Fibroblast of upper back skin (primary cell): ENCODE measurements around the gene CTSZ.
"Not testable (repeated sequence)": the region's sequence is repeated elsewhere in the genome, so short reads cannot be mapped to it uniquely, and the experiment has no call there.

Experiments
- DNase-seq: peaks from one replicate; pipeline ENCODE4 v3.0.0-alpha.2; 2013

Gene CTSZ

DNA sequence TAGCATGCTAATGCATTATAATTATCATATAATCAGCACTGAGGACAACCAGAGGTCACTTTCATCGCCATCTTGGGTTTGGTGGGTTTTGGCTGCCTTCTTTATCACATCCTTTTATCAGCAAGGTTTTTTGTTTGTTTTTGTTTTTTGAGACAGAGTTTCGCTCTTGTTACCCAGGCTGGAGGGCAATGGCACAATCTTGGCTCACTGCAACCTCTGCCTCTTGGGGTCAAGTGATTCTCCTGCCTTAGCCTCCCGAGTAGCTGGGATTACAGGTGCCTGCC is 4.8 kb upstream of the CTSZ start:
- not testable (repeated sequence) for DNase-seq

DNA sequence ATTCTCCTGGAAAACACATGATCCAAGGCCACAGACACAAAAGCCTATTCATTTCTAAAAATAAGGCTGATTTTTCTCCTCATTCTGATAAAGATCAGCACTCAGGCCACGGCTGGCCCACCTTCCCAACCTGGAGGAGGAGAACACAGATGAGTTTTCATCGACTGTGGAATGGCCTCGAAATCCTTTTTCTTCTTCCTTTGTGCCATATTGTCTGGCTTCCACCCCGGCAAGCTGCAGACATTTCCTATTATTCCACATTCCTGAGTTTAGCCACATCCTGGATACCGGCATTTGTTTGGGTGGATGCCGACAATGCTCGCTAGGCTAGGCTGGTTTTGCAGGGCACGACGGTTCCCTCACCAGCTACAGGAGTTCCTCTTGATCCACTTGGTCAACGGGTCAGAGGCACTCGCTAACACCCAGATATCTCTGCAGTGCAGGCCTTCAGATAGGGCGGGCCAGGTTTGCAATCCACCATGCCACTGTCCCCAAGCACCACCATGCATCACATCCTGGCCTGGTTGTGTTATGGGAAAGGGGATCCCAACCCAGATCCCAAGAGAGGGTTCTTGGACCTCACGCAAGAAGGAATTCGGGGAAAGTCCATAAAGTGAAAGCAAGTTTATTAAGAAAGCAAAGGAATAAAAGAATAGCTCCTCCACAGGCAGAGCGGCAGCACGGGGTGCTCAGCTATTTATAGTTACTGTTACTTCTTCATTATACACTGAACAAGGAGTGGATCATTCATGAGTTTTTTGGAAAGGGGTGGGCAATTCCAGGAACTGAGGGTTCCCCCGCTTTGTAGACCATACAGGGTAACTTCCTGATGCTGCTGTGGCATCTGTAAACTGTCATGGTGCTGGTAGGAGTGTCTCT is 4.2 kb upstream of the CTSZ start:
- DNase-seq, result peak; percentile 93

DNA sequence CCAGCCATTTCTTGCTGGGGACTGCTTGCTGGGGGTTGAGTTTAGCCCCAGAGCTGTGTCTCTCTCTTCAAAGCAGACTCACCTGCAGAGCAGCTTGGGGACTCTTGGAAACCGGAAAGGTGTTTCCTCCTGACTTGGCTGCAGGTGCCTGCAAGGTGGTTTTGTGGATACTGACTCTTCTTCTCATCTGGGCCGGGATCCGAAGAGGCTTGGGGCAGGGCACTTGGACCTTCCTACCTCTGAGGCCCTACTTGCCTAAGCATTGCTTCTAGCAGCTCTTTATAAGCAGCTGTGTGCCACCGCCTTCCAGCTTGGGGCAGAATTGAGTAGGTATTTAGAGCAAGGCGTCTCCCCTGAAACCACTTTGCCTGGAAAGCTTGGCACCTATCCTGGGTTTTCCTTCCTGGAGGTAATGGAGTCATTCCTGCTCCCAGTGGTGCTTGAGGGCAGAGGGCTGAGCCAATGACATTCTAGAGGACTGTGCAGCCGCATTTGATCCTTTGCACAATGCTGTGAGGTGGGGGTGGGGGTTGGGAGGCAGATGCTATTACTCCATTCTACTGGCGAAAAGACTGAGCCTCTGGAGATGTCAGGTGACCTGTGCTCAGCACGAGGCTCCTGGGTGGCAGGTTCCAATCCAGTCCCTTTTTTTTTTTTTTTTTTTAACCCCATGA is 3.4 kb upstream of the CTSZ start:
- DNase-seq, result no peak

DNA sequence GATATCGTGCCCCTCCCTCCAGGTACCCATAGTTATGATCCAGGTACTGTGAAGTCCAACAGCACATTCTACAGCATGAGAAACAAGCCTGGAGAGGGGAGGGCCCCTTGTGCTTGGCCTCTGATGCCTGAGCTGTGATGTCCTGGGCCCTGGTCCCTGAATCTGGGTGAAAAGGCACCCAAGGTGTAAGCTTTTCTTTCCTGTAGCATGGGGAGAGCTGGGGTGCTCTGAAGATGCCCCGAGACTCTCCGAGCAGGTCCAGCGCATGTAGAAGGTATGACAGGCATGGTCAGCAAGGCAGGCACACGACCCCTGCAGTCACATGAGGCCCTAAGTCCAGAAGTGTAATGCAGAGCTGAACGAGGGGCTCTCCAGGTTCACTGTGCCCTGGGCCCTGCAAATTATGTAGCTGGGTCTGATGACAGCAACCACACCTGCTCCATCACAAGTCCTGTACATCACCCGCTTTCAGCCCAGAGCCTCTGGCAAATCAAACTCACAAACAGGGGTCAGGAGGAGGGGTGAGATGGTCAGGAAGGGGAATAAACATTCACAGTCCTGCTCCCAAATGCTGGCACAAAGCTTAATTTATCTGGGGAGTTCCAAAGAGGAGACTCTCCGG is 1.8 kb upstream of the CTSZ start:
- no peak for DNase-seq

DNA sequence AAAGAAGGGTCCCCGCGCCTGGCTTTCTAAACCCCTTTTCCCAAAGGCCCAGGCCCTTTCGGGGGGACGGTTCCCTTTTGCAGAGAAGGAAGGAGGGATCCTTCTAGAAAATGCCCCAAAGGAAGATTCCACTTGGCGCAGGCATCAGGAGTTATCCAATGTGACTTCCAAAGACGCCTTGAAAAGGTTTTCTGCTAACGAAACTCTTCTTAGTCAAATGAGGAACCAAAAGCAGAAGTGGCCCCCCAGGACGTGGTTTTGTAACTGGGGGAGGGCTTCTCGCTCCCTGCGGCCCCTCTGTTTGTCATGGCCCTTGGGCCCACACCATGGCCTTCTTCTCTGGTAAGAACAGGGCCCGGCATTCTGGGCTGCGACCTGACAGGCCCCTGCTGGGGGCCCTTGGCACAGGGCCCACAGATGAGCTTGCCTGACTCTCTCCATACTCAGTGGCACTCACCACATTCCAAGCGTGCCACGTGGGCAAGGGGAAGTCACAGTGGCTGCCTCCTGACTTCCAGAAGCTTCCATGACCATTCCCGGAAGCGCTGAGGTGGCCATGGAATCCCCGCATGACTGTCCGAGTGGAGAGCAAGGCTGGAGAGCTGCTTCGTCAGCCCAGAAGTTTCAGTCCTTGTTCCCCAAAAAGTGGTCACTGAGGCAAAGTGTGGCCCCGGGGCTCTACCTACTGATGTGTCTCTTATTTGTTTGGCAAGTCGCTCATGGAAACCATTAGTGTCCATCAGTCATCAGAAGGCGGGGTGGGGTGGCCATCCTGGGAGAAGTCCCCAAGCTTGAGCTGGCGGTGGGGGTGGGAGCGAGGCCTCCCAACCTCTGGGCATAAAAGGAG is 834 bp upstream of the CTSZ start:
- DNase-seq, result no peak

DNA sequence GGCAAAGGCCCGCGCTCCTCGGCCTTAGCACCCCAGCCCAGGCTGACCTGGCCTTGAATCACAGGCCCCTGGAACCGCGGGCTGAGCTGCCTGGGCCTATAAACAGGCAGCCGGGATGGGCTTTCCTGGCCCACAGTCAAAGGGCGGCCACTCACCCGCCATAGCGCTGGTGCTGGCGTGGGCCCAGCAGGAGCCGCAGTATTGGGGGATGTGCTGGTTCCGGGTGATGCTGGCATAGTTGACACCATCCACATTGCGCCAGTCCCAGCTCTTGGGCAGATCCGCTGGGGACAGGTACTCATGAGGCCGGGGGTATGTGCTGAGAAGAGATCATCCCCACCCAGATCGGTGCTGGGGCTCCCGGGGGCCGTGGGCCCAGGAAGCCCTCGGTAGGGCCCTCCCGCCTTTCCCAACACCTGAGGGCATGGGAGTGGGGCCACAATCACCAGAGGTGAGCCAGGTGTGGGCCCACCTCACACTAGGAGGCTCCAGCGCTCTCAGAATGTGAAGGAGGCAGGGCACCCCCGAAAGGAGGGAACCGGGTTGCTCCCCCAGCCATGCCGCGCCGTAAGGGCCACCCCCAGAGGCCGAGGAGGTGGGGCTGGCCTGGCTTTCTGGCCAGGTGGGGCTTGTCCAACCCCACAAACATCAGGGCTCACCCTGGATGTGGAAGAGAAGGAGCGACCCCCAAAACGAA is 739 bp downstream of the CTSZ start:
- no peak for DNase-seq

DNA sequence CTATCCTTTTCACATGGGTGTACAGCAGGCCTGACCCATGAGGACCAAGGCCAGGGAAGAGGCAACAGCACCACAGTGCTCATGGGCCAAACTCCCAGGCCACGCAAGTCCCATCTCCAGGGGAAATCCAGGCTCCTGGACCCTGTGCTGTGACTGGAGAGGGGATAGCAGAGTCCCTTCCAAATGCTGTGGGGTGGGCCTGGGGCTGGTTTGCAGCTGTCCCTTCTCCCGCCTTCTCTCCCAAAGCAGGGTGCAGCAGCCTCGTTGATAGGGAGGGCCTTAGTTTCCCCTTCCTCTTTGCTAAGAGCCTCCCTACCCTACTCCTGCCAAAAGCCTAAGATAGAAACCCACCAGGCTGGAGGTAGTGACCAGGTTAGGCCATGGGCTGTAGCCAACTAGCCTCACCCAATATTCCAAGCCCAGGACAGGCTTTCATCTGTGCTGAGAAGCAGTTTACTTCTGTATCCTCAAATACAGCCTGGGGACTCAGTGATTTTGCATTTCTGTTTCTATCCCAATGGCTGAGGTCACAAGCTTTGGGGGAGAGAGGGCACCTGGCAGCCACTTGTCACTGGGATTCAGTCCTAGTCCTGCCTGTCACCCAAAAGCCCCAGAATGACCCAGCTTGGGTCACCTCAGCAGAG is 1.4 kb downstream of the CTSZ start:
- no peak for DNase-seq

DNA sequence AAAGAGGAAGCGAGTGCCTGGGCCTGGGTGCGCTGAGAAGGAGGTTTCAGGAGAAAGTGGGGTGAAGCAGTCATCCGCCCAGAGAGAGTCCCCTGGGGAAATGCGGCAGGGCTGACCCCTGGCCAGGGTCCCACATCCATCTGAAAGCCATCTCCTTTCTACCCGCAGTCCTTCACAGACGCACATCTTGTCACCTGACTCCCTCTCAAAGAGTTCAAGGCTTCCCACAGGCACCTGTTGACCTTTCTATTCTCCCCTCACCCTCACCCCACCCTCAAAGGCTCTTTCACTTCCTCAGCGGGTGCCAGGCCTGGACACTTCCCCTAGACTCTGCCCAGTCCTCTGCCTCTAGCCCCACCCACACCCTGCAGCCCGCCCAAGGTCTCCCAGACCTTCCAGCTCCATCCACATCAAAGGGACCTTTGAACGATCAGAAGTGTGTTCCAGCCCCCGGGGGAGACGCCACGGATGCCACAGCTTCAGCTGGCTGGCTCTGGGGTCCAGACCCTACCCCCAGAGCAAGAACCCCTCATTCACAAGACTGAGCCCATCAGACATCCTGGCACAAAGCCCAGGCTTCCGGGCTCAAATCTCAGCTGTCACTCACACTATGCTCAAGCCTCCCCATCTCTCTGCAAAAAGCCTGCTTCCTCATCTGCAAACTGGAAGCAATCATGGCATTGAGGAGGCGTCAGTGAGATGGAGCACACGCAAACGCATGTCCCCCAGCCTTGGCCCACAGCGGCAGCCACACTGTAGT is 2.1 kb downstream of the CTSZ start:
- no peak for DNase-seq

DNA sequence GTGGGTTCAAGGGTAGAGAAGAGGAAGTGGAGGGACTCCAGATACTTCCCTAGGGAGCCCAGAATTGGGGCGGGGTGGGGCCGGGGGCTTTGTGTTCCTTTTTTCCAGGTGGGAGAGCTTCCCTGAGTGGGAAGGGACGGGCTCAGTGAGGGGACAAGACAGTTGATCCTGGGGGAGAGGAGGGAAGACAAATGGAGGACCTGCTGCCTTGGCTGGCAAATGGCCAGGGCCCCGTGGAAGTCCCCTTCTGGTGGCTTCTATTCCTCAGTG is 2.6 kb downstream of the CTSZ start:
- DNase-seq, result no peak

DNA sequence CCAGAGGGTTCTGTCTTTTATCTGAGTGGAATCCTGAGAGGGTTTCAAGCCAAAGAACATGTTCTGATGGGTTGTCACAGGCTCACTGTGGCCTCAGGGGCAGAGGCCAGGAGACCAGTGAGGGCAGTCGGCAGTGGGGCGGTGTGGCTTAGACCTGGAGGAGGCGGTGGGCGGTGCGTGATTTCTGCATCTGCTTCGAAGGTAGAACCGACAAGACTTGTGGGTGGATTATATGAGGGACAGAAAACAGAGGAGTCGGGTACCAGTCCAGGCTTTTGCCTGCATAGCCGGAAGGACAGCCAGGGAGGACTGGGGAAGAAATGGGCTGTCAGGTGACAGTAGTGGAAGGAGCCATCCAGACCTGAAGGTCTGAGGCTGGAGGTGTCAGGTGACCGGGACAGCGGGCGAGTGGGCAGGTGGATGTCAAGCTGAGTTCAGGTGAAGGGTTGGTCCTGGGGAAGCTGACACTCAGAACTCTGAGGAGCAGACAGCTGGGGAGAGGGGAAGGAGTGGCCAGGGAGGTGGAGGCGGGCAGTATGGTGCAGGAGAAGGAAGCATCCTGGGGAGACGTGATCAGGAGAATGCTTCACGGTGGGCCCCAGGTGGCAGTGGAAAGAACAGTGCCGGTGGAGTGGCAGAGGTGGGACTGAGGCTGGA is 3.1 kb downstream of the CTSZ start:
- DNase-seq, result no peak

DNA sequence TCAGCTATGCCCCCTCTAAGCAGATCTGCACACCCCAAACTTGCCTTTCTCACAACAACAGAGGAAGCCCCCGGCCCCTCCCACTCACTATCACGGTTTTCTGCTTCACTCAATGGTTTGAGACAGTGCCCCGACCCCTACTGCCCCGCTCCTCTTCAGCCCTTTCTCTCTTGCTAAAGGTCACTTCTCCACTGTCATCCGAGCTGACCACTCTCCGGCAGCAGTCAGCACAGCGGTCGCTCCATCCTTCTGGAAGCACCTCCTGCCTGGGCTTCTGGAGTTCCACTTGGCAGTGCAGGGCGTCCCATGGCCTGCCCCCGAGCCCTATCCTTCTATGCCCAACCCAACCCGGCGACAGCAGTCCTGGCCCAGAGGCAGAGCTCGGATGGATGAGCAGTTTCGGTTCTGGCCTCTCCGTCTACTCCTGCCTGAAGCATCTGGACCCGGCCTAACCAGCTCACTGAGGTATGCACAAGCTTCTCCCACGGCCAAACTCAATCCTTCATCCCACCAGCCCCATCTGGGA is 4.1 kb downstream of the CTSZ start:
- no peak for DNase-seq

DNA sequence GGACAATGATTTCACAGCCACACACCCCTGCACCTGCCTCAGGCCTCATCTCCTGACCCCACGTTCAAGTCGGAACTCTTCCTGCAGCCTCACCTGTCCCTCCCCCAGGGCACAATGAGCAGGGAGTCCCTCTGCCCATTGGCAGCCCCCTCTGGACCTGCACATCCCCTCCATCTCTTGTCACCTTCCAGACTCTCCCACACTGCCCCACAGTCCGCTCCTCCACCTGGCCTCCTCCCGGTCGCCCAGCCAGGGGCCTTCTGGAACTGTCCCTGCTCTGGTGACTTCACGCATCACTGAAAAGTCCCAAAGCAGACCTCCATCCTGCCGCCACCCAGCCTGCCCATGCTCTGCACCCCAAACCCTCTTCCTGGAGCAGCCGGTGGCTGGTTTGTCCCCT is 4.7 kb downstream of the CTSZ start:
- DNase-seq, result no peak

DNA sequence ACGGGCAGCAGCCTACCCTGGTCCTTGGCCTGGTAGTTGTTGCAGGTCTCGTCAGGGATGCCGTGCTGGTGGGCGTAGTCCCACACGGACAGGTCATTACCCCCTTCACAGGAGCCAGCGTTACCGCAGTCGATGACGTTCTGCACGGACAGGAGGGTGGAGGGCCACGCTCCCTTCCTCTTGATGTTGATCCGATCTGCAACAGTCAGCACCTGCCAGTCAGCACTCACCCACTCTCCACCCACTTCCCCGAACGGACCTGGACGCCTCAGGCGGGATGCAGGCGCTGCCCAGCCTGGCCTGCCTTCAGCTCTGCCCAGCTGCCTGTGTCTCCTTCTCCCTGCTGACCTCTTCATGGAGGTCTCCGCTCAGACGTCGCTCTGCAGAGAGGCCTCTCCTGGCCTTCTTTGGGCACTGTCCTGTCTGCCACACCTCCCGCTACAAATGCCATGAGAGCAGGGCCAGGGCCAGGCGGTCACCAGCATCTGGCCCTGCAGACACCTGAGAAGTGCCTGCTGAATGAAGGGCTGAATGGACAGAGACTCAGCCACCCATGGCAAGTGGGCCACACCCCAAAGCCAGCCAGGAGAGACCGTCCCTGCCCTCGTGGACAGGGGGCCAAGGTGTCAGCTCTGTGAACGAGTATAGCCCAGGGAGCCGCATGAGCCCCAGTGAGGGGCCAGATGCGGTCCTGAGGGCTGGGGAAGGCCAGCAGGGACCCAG is 5.4 kb downstream of the CTSZ start:
- no peak for DNase-seq

DNA sequence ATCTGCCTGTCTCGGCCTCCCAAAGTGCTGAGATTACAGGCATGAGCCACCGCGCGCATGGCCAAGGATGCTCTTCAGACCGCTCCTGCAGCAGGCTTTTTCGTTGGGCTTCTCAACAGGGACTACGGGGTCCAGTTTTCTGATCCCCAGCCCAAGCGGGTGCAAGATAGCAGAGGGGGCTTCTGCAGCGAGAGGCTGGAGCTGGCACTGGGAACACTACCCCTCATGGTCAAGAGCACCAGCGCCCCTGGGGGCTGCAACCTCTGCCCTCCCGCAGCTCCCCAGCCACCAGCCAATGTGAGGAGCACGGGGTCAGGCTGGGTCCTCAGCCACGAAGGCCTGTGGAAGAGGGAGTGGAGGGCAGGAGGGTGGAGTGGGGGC is 6.0 kb downstream of the CTSZ start:
- DNase-seq, result no peak

DNA sequence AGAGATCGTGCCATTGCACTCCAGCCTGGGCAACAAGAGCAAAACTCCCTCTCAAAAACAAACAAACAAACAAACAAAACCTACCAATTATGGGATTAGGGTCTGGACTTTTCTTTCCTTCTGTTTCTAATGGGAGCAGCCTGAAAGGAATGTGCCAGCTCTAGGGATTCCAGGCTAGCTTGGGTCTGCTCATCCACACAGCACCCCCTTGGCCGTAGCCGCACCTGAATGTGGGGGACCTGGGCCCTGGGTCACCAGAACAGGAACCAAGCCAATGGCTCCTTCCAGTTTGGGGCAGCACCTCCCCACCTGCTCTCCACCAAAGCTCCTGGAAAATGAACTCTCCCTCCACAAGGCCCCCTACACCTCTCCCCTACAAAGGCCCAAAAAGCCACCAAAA is 6.7 kb downstream of the CTSZ start:
- no peak for DNase-seq

DNA sequence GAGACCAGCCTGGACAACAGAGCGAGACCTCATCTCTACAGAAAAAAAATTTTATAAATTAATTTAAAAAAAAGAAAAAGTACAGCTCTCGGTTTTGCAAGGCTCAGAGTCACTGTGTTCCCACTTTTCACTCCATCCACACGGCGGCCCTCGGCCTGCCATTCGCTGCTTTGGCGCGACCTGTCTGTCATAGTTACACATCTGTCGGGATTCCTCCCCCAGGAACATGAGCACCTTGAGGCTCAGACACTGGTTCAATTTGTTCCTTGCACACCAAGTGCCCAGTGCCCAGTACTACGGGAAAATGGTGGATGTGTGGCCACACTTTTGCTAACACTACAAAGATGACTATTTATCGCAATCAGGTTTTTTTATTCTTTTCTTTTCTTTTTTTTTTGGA is 8.4 kb downstream of the CTSZ start:
- no peak for DNase-seq

DNA sequence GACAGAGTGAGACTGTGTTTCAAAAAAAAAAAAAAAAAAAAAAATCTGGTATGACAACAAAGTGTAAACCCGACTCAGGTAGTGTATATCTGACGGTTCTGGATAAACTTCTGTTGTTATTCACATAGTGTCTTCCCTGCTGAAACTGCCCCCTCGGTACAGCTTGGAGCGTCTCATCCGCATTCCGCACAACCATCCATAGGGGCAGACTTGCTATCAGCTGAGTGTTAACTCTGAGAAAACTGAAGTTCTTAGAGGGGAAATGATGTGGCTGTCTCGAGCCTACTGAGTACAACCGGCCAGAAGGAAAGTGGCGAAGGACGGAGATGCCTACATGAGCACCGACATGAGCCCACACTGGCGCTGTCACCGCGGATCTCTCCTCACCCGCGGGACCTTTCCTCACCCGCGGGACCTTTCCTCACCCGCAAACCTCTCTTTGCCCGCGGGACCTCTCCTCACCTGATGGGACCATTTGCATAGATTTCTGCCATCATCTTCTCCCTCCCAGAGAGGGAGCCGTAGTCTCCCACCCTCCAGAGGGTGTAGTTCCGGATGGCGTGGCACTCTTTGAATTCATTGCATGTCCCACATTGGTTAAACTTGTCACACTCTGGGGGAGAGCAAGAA is 9.8 kb downstream of the CTSZ start:
- no peak for DNase-seq

DNA sequence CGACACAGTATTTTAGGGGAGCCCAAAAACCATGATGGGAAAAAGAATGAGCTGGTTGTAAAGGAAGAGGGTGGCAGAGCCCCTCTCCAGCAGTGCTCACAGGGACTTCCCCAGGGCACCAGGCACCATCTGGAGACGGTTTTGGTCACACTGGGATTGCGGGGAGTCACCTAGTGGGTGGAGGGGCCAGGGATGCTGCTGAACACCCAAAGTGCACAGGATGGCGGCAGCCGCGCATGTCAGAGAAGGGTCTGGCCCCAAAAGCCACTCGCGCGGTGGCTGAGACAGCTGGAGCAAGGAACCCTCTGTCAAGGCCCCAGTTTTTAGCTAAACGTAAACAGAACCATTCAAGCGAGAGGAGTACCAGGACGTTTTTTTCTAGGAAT is 10.8 kb downstream of the CTSZ start:
- DNase-seq, result no peak

DNA sequence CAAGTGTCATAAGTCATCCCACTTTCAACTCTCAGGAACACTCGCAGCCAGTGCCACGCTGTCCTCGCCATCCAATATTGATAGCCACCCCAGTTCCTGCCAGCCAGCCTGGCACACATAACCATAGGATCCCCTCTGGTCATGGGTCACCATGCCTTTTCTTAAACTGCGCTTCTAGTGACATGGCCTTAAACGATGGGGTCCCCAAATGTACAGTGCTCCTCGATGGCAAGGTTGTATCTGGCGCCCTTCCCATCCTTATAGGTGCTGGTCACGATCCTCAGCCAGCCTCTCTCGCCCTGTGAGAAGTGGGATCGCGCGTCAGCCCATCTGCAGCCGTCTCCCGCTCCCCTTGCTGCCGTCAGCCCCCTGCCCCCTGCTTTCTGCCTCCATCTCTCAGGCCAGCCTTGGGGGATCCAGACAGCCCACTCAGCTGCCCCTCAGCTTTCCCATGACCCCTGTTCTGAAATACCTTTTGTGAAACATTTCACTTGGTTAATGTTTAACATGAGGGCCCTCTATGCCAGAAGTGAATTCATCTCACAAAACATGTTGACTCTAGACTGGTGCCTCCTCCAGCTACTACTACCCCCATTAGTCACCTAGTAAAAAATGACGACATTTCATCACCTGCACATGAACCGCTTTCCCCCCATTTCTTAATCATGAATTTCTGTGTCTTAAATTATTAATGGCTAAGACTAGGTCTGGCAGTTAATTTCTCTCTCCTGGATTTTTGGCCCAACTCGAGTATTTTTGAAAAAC is 11.4 kb downstream of the CTSZ start:
- no peak for DNase-seq
